Measurements from ENCODE around the gene AGTPBP1.
"Not testable (repeated sequence)": the region's sequence is repeated elsewhere in the genome, so short reads cannot be mapped to it uniquely, and the experiment has no call there.

The AGTPBP1 gene

DNA sequence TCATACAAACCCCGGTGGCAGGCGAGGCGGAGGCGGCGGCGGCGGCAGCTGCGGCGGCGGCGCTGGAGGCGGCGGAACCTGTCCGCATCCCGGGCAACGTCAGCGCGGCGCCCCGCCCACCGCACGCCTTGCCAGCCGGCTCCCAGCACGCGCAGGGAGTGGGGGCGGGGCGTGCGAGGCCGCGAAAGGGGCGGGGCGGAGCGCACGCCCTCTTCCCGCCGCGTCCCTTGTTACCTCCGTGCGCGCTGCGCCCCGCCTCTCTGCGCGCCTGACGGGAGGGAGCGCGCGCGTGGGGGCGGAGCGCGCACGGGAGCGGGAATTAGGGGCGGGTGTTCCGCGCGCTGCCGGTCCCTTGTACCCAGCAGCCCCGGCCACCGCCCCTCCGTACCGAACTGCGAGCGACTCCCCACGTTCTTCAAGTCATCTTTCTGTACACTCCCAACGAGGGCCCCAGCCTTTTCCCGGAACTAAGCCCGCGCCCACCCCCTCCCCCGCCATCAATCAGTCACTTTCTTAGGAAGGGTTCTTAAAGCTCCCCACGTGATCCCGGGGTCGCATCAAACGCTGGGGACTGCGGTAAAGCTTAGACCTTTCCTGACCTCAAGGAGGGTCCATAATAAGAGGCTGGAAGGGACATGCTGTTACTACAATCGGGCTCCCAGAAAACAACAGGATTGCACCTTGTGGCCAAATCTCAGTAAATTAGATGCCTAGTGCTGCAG, at the start of gene AGTPBP1:
Gene AGTPBP1 (minus strand): TSS at position 80 of the 722 bp plus-strand sequence. CDS start 29,421 bp downstream, outside the sequence.
- DNase-seq (ENCODE audit: low read depth in 2 of 2): peak; percentile 94 to 97

DNA sequence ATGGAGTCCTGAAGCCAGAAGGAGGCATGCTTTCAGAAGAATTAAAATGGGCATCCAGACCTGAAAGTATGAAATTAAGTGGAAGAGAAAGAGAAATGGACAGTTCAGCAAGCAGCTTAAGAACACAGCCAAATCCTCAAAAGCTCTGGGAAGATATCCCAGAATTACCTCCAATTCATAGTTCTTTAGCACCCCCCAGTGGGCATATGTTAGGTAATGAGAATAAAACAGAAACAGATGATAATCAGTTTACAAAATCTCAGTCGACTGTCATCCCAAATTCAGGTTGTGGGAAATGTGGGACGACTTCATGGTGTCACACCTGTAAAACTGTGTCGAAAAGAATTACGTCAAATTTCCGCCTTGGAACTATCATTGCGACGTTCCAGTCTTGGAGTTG, 44.4 kb upstream of the AGTPBP1 start:
- not testable (repeated sequence) for DNase-seq (ENCODE audit: low read depth in 2 of 2)

- DNase-seq (ENCODE audit: low read depth in 2 of 2): not testable (repeated sequence)
Measured at GRCh38 chr9:85773844-85774243, 32.1 kb upstream of the AGTPBP1 start.

- DNase-seq (ENCODE audit: low read depth in 2 of 2): not testable (repeated sequence)
Measured at GRCh38 chr9:85761802-85762201, 20.0 kb upstream of the AGTPBP1 start.

GRCh38 chr9:85757716-85758115, 16.0 kb upstream of the AGTPBP1 start:
- DNase-seq (ENCODE audit: low read depth in 2 of 2): not testable (repeated sequence)

- not testable (repeated sequence) for DNase-seq (ENCODE audit: low read depth in 2 of 2)
Measured at GRCh38 chr9:85756216-85756615, 14.5 kb upstream of the AGTPBP1 start.

DNA sequence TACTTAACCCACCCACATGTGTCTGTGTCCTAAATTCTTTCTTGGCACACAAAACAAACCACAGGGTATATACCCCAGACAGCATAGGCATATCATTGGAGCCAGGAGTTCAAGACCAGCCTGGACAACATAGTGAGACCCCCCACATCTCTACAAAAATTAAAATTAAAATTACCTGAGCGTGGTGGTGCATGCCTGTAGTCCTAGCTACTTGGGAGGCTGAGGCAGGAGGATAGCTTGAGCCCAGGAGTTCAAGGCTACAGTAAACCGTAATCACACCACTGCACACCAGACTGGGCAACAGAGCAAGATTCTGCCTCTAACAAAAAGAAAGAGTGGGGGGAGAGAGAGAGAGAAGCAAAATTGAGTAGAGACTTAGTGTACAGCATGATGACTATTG, 4.6 kb upstream of the AGTPBP1 start:
- DNase-seq (ENCODE audit: low read depth in 2 of 2): no peak

GRCh38 chr9:85745203-85745602, 3.4 kb upstream of the AGTPBP1 start:
- DNase-seq (ENCODE audit: low read depth in 2 of 2): no peak

- no peak for DNase-seq (ENCODE audit: low read depth in 2 of 2)
Measured at GRCh38 chr9:85744480-85744879, 2.7 kb upstream of the AGTPBP1 start.

DNA sequence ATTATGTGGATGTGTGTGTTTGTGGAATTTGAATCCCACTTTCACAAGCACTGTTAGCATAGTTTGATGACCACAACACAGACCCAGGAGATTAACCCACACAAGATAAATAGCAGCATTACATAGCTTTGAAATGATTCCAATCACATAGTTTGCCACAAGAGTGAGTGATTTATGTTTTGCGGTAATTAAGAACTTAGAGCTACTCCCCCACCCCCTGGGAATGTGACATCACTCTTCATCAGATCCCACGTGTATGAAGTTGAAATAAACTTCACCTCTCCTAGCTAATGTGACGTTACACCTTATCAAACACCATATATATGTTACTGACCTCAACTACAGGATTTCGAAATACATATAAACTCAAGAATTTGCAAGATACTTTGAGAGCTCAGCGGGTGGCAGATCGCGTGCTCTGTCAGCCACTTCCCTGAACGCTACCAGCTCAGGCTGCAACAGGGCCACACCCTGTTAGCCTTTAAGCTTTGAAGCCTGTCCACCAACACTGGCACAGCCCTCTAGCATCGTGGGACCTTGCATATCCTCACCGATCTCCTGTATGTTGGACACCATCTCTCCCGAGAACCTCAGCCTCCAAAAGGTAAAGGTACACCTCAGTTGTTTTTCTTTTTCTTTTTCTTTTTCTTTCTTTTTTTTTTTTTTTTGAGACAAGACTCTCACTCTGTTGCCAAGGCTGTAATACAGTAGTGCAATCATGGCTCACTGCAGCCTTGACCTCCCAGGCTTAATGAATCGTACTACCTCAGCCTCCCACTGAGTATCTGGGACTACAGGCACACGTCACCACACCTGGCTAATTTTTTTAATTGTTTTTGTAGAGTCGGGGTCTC, 1.7 kb upstream of the AGTPBP1 start:
- DNase-seq (ENCODE audit: low read depth in 2 of 2): no peak

- no peak for DNase-seq (ENCODE audit: low read depth in 2 of 2)
Measured at GRCh38 chr9:85742597-85742936, 813 bp upstream of the AGTPBP1 start.

GRCh38 chr9:85741095-85741874, 469 bp downstream of the AGTPBP1 start:
- peak; percentile 25 to 40 for DNase-seq (ENCODE audit: low read depth in 2 of 2)

GRCh38 chr9:85740787-85741094, 1.0 kb downstream of the AGTPBP1 start:
- no peak for DNase-seq (ENCODE audit: low read depth in 2 of 2)

DNA sequence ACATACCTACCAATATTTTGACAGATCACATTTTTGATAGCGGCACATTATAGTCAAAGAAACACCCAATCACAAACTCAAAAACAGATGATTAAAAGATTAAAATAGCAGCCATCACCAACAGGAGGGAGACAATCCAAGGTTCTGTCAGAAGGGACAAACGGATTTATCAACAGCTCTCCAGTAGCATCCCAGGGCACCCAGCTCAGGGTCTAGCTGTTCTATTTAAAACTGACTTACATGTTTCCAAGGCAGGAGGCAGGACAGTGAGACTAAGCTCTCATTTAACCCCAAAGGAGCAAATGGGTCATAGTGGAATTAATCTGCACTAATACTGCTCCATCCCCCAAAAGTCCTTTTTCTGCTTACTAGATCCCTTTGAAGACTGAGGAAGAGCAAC, 3.2 kb downstream of the AGTPBP1 start:
- DNase-seq (ENCODE audit: low read depth in 2 of 2): no peak

- no peak for DNase-seq (ENCODE audit: low read depth in 2 of 2)
Measured at GRCh38 chr9:85737671-85738070, 4.1 kb downstream of the AGTPBP1 start.

- no peak for DNase-seq (ENCODE audit: low read depth in 2 of 2)
Measured at GRCh38 chr9:85730916-85731630, 10.7 kb downstream of the AGTPBP1 start.

- no peak for DNase-seq (ENCODE audit: low read depth in 2 of 2)
Measured at GRCh38 chr9:85729882-85730281, 11.9 kb downstream of the AGTPBP1 start.

- no peak for DNase-seq (ENCODE audit: low read depth in 2 of 2)
Measured at GRCh38 chr9:85727500-85727899, 14.3 kb downstream of the AGTPBP1 start.

DNA sequence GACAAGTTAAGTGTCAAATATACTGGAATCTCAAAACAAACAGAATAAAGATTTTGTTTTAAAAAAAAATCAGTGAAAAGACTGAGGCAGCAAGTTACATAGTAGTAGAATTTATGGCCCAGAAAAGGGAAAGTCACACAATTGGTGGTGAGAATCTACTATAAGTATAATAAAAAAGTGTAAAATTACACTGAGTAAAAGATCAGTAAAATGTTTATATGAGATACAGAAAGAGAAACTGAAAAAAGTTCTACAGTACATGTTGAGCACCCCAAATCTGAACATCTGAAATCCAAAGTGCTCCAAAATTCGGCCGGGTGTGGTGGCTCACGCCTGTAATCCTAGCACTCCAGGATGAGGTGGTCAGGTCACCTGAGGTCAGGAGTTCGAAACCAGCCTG, 15.0 kb downstream of the AGTPBP1 start:
- DNase-seq (ENCODE audit: low read depth in 2 of 2): no peak

DNA sequence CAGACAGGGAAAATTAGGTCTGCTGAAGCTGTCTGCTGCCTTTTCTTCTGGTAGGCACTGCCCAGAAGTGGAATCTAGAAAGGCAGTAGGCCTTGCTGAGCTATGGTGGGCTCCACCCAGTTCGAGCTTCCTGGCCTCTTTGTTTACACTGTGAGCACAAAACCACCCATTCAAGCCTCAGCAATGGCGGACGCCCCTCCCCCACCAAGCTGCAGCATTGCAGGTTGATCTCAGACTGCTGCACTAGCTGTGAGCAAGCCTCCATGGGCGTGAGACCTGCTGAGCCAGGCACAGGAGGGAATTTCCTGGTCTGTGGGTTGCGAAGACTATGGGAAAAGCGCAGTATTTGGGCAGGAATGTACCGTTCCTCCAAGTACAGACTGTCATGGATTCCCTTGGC, 18.5 kb downstream of the AGTPBP1 start:
- DNase-seq (ENCODE audit: low read depth in 2 of 2): no peak

DNA sequence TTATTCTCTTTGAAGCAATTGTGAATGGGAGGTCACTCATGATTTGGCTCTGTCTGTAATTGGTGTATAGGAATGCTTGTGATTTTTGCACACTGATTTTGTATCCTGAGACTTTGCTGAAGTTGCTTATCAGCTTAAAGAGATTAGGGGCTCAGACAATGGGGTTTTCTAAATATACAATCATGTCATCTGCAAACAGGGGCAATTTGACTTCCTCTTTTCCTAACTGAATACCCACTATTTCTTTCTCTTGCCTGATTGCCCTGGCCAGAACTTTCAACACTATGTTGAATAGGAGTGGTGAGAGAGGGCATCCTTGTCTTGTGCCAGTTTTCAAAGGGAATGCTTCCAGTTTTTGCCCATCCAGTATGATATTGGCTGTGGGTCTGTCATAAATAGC, 22.3 kb downstream of the AGTPBP1 start:
- not testable (repeated sequence) for DNase-seq (ENCODE audit: low read depth in 2 of 2)

- DNase-seq (ENCODE audit: low read depth in 2 of 2): not testable (repeated sequence)
Measured at GRCh38 chr9:85717818-85718217, 23.9 kb downstream of the AGTPBP1 start.
